RWPE2 (cell line): Measurements from ENCODE around the gene PCDHGA10.
"Not testable (repeated sequence)": the region's sequence is repeated elsewhere in the genome, so short reads cannot be mapped to it uniquely, and the experiment has no call there.

Experiments
- ATAC-seq: fragments of 200-7000 bp; cut with Tn5 transposase; 3 replicates; pipeline ENCODE4 v1.9.1; 2021; ENCODE audit warnings: low read depth
- DNase-seq: peaks from one replicate; pipeline ENCODE4 v3.0.0-alpha.2; 2020; ENCODE audit warnings: low spot score
- H3K27ac ChIP-seq: fragments of 450-650 bp; 2 replicates; pipeline ENCODE4 v1.5.1; 2017; ENCODE audit warnings: mild to moderate bottlenecking; ENCODE audit not compliant: poor library complexity, severe bottlenecking
- H3K27me3 ChIP-seq: fragments of 250-450 bp; sonication (Bioruptor Pico); 2 replicates; pipeline ENCODE4 v1.5.1; 2021; ENCODE audit warnings: mild to moderate bottlenecking, moderate library complexity; ENCODE audit not compliant: insufficient read depth, poor library complexity, severe bottlenecking
- H3K36me3 ChIP-seq: fragments of 250-450 bp; sonication (Bioruptor Pico); 2 replicates; pipeline ENCODE4 v1.5.1; 2020; ENCODE audit warnings: low read depth, mild to moderate bottlenecking, moderate library complexity
- H3K4me1 ChIP-seq: fragments of 250-450 bp; sonication (Bioruptor Pico); 2 replicates; pipeline ENCODE4 v1.5.1; 2021; ENCODE audit warnings: mild to moderate bottlenecking, moderate library complexity; ENCODE audit not compliant: insufficient read depth, poor library complexity, severe bottlenecking
- H3K4me3 ChIP-seq: fragments of 250-450 bp; sonication (Bioruptor Pico); 2 replicates; pipeline ENCODE4 v1.5.1; 2021; ENCODE audit warnings: mild to moderate bottlenecking, moderate library complexity; ENCODE audit not compliant: severe bottlenecking
- H3K9me3 ChIP-seq: fragments of 250-450 bp; sonication (Bioruptor Pico); 2 replicates; pipeline ENCODE4 v1.5.1; 2021; ENCODE audit warnings: mild to moderate bottlenecking, moderate library complexity; ENCODE audit not compliant: severe bottlenecking
- CTCF ChIP-seq: fragments of 450-650 bp; IDR thresholded peaks from one replicate; pipeline ENCODE4 v1.5.1; 2017; ENCODE audit warnings: mild to moderate bottlenecking, moderate library complexity; ENCODE audit not compliant: poor library complexity, severe bottlenecking

The PCDHGA10 gene

GRCh38 chr5:141389153-141390042 lies 23.4 kb upstream of the PCDHGA10 start:
- Histone ChIP-seq H3K36me3 (peaks cover 5% of the 10 kb centered on the region), H3K4me3 (no peak overlapping the region), H3K27ac (no peak overlapping the region), H3K27me3 (no peaks in the 10 kb centered on the region), H3K9me3 (peaks cover 48% of the 10 kb centered on the region), H3K4me1 (no peaks in the 10 kb centered on the region)
- DNase-seq, result no peak
- no peak for ATAC-seq
- no peak for TF ChIP-seq CTCF

GRCh38 chr5:141392429-141393198 lies 20.2 kb upstream of the PCDHGA10 start, which contains the start of gene PCDHGA8:
PCDHGA8 (plus strand) TSS chr5:141392633; CDS start chr5:141392814, 181 bp downstream.
- H3K27me3 ChIP-seq, result peaks cover 8% of the 10 kb centered on the region
- H3K9me3 ChIP-seq, result peaks cover 48% of the 10 kb centered on the region
- no peaks in the 10 kb centered on the region for H3K4me1 ChIP-seq
- H3K4me3 ChIP-seq, result no peak within 1 kb of the TSS
- H3K36me3 ChIP-seq, result peaks cover 5% of the 10 kb centered on the region
- ATAC-seq (no peak), DNase-seq (no peak)
- TF ChIP-seq CTCF, result no peak
- no peak within 1 kb of the TSS for H3K27ac ChIP-seq

- Histone ChIP-seq H3K27me3 (peaks cover 8% of the 10 kb centered on the region), H3K9me3 (peaks cover 46% of the 10 kb centered on the region), H3K4me1 (no peaks in the 10 kb centered on the region), H3K27ac (no peak overlapping the region), H3K4me3 (no peak overlapping the region), H3K36me3 (peaks cover 5% of the 10 kb centered on the region)
- DNase-seq (no peak), ATAC-seq (no peak)
- TF ChIP-seq CTCF, result no peak
Measured at GRCh38 chr5:141393267-141393666, 19.5 kb upstream of the PCDHGA10 start.

GRCh38 chr5:141394401-141395187 lies 18.2 kb upstream of the PCDHGA10 start:
- not testable (repeated sequence) for H3K27ac ChIP-seq, H3K4me1 ChIP-seq, H3K4me3 ChIP-seq, H3K36me3 ChIP-seq, ATAC-seq, DNase-seq
- Histone ChIP-seq H3K9me3 (peaks cover 46% of the 10 kb centered on the region), H3K27me3 (peaks cover 15% of the 10 kb centered on the region)
